IPS-15b (cell line): ENCODE results near the gene HSBP1.

Experiments used
- H3K27me3 ChIP-seq: one replicate; pipeline ENCODE4 v1.6.1; 2013; ENCODE audit warnings: low read length; ENCODE audit not compliant: control insufficient read depth, insufficient read depth
- H3K36me3 ChIP-seq: one replicate; pipeline ENCODE4 v1.6.1; 2013; ENCODE audit warnings: low read length; ENCODE audit not compliant: control insufficient read depth, insufficient read depth
- H3K4me1 ChIP-seq: one replicate; pipeline ENCODE4 v1.6.1; 2013; ENCODE audit warnings: mild to moderate bottlenecking, low read length; ENCODE audit not compliant: control insufficient read depth, insufficient read depth
- H3K4me3 ChIP-seq: one replicate; pipeline ENCODE4 v1.5.1; 2013; ENCODE audit warnings: low read depth, low read length
- H3K9ac ChIP-seq: one replicate; pipeline ENCODE4 v1.6.1; 2013; ENCODE audit warnings: low read depth, mild to moderate bottlenecking, low read length
- H3K9me3 ChIP-seq: one replicate; pipeline ENCODE4 v1.6.1; 2013; ENCODE audit warnings: mild to moderate bottlenecking, low read length; ENCODE audit not compliant: control insufficient read depth, insufficient read depth

HSBP1 gene

GRCh38 chr16:83842756-83843507, 35.2 kb downstream of the HSBP1 start:
- Histone ChIP-seq H3K9ac (no peak overlapping the region), H3K9me3 (no peaks in the 10 kb centered on the region), H3K27me3 (no peaks in the 10 kb centered on the region)

GRCh38 chr16:83843657-83844056, 35.9 kb downstream of the HSBP1 start:
- Histone ChIP-seq H3K4me1 (peaks cover 18% of the 10 kb centered on the region), H3K4me3 (no peak overlapping the region), H3K9me3 (no peaks in the 10 kb centered on the region), H3K9ac (no peak overlapping the region), H3K36me3 (no peaks in the 10 kb centered on the region), H3K27me3 (no peaks in the 10 kb centered on the region)

More at GRCh38 chr16:83842756-83843507, 35.2 kb downstream of the HSBP1 start:
- Histone ChIP-seq H3K4me3 (no peak overlapping the region), H3K4me1 (peaks cover 17% of the 10 kb centered on the region), H3K36me3 (no peaks in the 10 kb centered on the region)

GRCh38 chr16:83845263-83845662, 37.5 kb downstream of the HSBP1 start:
- no peaks in the 10 kb centered on the region for H3K36me3 ChIP-seq
- H3K4me3 ChIP-seq, result no peak overlapping the region
- H3K4me1 ChIP-seq, result peaks cover 24% of the 10 kb centered on the region
- H3K27me3 ChIP-seq, result no peaks in the 10 kb centered on the region
- no peaks in the 10 kb centered on the region for H3K9me3 ChIP-seq
- H3K9ac ChIP-seq, result no peak overlapping the region

- Histone ChIP-seq H3K9me3 (no peaks in the 10 kb centered on the region), H3K4me1 (peaks cover 16% of the 10 kb centered on the region), H3K9ac (no peak overlapping the region), H3K36me3 (no peaks in the 10 kb centered on the region), H3K27me3 (no peaks in the 10 kb centered on the region), H3K4me3 (no peak overlapping the region)
Measured at GRCh38 chr16:83847371-83848225, 39.8 kb downstream of the HSBP1 start.

GRCh38 chr16:83849421-83849820, 41.6 kb downstream of the HSBP1 start:
- H3K9me3 ChIP-seq, result no peaks in the 10 kb centered on the region

GRCh38 chr16:83850947-83851346, 43.2 kb downstream of the HSBP1 start:
- no peaks in the 10 kb centered on the region for H3K27me3 ChIP-seq

More at GRCh38 chr16:83849421-83849820, 41.6 kb downstream of the HSBP1 start:
- Histone ChIP-seq H3K36me3 (no peaks in the 10 kb centered on the region), H3K9ac (no peak overlapping the region), H3K4me3 (no peak overlapping the region), H3K4me1 (peaks cover 12% of the 10 kb centered on the region), H3K27me3 (no peaks in the 10 kb centered on the region)

DNA sequence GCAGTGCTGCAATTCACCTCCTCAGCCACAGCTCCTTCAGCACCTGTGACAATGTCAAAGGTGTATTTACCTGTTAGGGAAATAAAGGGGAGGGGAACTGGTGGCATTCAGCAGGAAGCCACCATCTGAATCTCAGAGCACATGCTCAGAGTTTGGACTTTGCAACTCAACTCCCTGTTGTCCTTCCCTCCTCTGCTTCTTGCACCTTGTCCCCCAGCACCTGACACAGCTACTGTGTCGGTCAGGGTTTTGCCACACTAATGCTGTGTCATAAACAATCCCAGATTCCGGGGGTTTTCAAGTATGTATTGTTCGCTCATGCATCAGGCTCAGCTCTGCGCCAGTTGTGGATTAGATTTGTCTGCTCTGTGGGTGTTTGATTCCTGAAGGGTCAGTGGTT, 43.7 kb downstream of the HSBP1 start:
- H3K27me3 ChIP-seq, result no peaks in the 10 kb centered on the region
- H3K9ac ChIP-seq, result no peak overlapping the region
- no peak overlapping the region for H3K4me3 ChIP-seq
- no peaks in the 10 kb centered on the region for H3K9me3 ChIP-seq
- H3K36me3 ChIP-seq, result no peaks in the 10 kb centered on the region
- H3K4me1 ChIP-seq, result peaks cover 12% of the 10 kb centered on the region

More at GRCh38 chr16:83850947-83851346, 43.2 kb downstream of the HSBP1 start:
- Histone ChIP-seq H3K36me3 (no peaks in the 10 kb centered on the region), H3K4me3 (no peak overlapping the region), H3K9ac (no peak overlapping the region), H3K4me1 (peaks cover 12% of the 10 kb centered on the region), H3K9me3 (no peaks in the 10 kb centered on the region)

DNA sequence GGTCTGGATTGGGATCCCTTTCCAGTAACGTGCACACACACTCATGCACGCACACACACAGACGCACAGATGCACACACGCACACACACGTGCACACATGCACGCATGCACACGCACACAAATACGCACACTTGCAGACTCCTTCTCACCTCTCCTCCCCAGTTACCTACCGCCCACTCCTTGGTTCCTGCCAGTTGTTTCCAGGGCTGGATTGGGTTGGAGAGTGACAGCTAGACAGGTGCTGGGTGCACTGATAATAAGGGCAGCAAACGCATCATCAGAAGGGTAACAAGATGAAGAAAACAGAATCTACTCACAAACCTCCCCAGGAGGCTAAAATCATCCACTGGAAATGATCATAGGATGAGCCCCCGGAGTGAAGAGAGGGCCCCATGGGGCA, 45.0 kb downstream of the HSBP1 start:
- Histone ChIP-seq H3K9ac (no peak overlapping the region), H3K4me3 (no peak overlapping the region), H3K36me3 (no peaks in the 10 kb centered on the region), H3K4me1 (peaks cover 12% of the 10 kb centered on the region), H3K27me3 (no peaks in the 10 kb centered on the region), H3K9me3 (no peaks in the 10 kb centered on the region)

DNA sequence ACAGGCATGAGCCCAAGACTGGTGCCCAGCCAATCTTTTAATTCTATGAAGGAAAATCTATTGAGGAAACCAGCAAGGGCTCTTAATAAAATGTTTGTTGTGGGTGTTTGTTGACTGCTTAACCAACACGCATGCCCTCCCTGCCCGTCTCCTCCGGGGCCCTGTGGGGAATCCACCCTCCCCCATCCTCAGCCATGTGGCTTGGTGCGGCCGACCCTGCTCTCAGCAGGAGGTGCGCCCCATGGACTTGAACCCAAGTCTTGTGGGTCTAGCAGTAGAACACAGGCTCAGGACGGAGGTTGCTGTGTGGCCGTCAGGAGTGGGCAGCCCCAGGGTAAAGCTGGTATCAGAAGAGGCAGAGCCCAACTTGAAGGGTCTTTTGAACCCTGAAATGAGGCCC, 46.1 kb downstream of the HSBP1 start:
- Histone ChIP-seq H3K4me3 (no peak overlapping the region), H3K9me3 (no peaks in the 10 kb centered on the region), H3K36me3 (no peaks in the 10 kb centered on the region), H3K4me1 (peaks cover 9% of the 10 kb centered on the region), H3K9ac (no peak overlapping the region), H3K27me3 (no peaks in the 10 kb centered on the region)

- Histone ChIP-seq H3K9me3 (no peaks in the 10 kb centered on the region), H3K4me1 (peaks cover 4% of the 10 kb centered on the region), H3K27me3 (no peaks in the 10 kb centered on the region), H3K4me3 (no peak overlapping the region), H3K36me3 (no peaks in the 10 kb centered on the region), H3K9ac (no peak overlapping the region)
Measured at GRCh38 chr16:83854420-83854819, 46.6 kb downstream of the HSBP1 start.

DNA sequence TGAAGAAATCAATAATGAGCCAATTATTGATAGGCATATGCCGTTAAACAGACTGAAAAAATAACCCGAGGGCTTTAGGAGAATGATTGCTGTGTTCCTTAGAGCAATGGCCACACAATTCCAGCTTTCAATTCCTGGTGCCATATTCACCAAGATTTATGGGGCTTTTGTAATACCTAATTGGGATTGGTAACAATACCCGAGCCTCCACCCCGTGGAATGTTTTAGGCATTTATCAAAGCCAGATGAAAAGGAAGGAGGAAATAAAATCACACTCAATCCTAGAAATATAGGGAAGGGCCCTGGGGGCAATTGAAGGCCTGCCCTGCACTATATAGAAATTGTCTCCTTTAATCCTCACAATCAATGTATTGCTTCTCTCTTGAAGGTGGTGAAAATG, 49.0 kb downstream of the HSBP1 start:
- H3K9ac ChIP-seq, result no peak overlapping the region
- no peaks in the 10 kb centered on the region for H3K27me3 ChIP-seq
- H3K4me1 ChIP-seq, result no peaks in the 10 kb centered on the region
- no peaks in the 10 kb centered on the region for H3K9me3 ChIP-seq
- no peaks in the 10 kb centered on the region for H3K36me3 ChIP-seq
- H3K4me3 ChIP-seq, result no peak overlapping the region

GRCh38 chr16:83859265-83859664, 51.5 kb downstream of the HSBP1 start:
- Histone ChIP-seq H3K4me1 (no peaks in the 10 kb centered on the region), H3K9me3 (no peaks in the 10 kb centered on the region), H3K9ac (no peak overlapping the region), H3K4me3 (no peak overlapping the region), H3K27me3 (no peaks in the 10 kb centered on the region), H3K36me3 (no peaks in the 10 kb centered on the region)
